Cortex of kidney (tissue), 1 donor: ENCODE data around the gene RCC1.
"Not testable (repeated sequence)": the region's sequence is repeated elsewhere in the genome, so short reads cannot be mapped to it uniquely, and the experiment has no call there.

Source experiments
- DNase-seq: peaks from one replicate; lab custom pipeline; 2025; lab: John Stamatoyannopoulos, UW

Gene RCC1

GRCh38 chr1:28505406-28506187 lies at the start of gene RCC1:
Gene RCC1 (plus strand): TSS chr1:28506043. CDS start chr1:28529867, 23,824 bp downstream.
- DNase-seq = no peak

GRCh38 chr1:28456078-28456477 lies 49.8 kb upstream of the RCC1 start:
- DNase-seq = no peak

GRCh38 chr1:28457678-28458077 lies 48.2 kb upstream of the RCC1 start:
- no peak for DNase-seq

GRCh38 chr1:28458237-28459228 lies 47.3 kb upstream of the RCC1 start:
- DNase-seq = no peak

GRCh38 chr1:28466226-28466778 lies 39.5 kb upstream of the RCC1 start:
- no peak for DNase-seq

- DNase-seq = no peak
Measured at GRCh38 chr1:28470146-28470545, 35.7 kb upstream of the RCC1 start.

GRCh38 chr1:28479497-28479896 lies 26.3 kb upstream of the RCC1 start:
- not testable (repeated sequence) for DNase-seq

- DNase-seq = no peak
Measured at GRCh38 chr1:28480308-28480707, 25.5 kb upstream of the RCC1 start.

- DNase-seq = no peak
Measured at GRCh38 chr1:28482138-28482537, 23.7 kb upstream of the RCC1 start.

- no peak for DNase-seq
Measured at GRCh38 chr1:28482702-28483101, 23.1 kb upstream of the RCC1 start.

- no peak for DNase-seq
Measured at GRCh38 chr1:28494737-28495136, 11.1 kb upstream of the RCC1 start.

GRCh38 chr1:28499553-28499952 lies 6.3 kb upstream of the RCC1 start:
- DNase-seq = no peak

GRCh38 chr1:28501925-28502324 lies 3.9 kb upstream of the RCC1 start:
- no peak for DNase-seq

- DNase-seq = no peak
Measured at GRCh38 chr1:28503117-28503516, 2.7 kb upstream of the RCC1 start.

GRCh38 chr1:28506907-28507246 lies 1.0 kb downstream of the RCC1 start:
- no peak for DNase-seq

- no peak for DNase-seq
Measured at GRCh38 chr1:28507247-28507645, 1.4 kb downstream of the RCC1 start.

GRCh38 chr1:28507646-28508434 lies 2.0 kb downstream of the RCC1 start:
- DNase-seq = no peak

GRCh38 chr1:28508435-28508754 lies 2.6 kb downstream of the RCC1 start:
- no peak for DNase-seq

GRCh38 chr1:28509705-28510272 lies 3.9 kb downstream of the RCC1 start:
- DNase-seq = no peak

GRCh38 chr1:28510273-28510969 lies 4.6 kb downstream of the RCC1 start:
- DNase-seq = no peak

- DNase-seq = no peak
Measured at GRCh38 chr1:28510970-28511440, 5.2 kb downstream of the RCC1 start.
